HCT116 (cell line): ENCODE measurements around the gene FRMD4A. TPM values are rescaled to one million over a fixed set of nuclear protein-coding genes. Genes with fewer than 3 reads are reported as not detected.

Source experiments
- ATAC-seq: fragments of 200-7000 bp; cut with Tn5 transposase; 2 replicates; pipeline ENCODE4 v1.9.1; 2020; ENCODE audit warnings: mild to moderate bottlenecking, moderate library complexity
- BruUV-seq: library from RNA; stranded (reverse); fragments of 400-500 nt; replicated peaks from 2 replicates; lab custom pipeline; 2021; lab: Mats Ljungman, UMichigan
- CTCF ChIA-PET: fragments of 300-600 bp; sonication (Branson Sonifier 250); formaldehyde crosslinking; loops from one replicate; lab custom pipeline; 2021; ENCODE audit warnings: antibody characterized with exemption; lab: Charles Lee
- POLR2A ChIA-PET: fragments of 300-600, 350-600 bp; sonication (Branson Sonifier 250); formaldehyde crosslinking; loops from one replicate; lab custom pipeline; 2021; ENCODE audit warnings: antibody characterized with exemption; lab: Charles Lee
- RAD21 ChIA-PET, 2 experiments: fragments of 300-600 bp; sonication (Branson Sonifier 250); formaldehyde crosslinking; loops; one replicate each; lab custom pipeline; 2023; ENCODE audit warnings: low total read pairs in 2 of 2; ENCODE audit not compliant: uncharacterized antibody in 2 of 2, unreplicated experiment in 2 of 2, low non-redundant PET in 1 of 2; lab: Charles Lee
- DNase-seq: peaks from one replicate; pipeline ENCODE4 v3.0.0-alpha.2; 2010; ENCODE audit warnings: low read depth, low spot score
- H2AFZ ChIP-seq: fragments of 200-600 bp; shearing (Covaris generic), sonication (generic); 2 replicates; pipeline ENCODE4 v1.6.1; 2017; ENCODE audit warnings: low read depth, mixed run types, mixed read lengths, antibody characterized with exemption, low read length; ENCODE audit not compliant: poor library complexity, severe bottlenecking
- H3K27ac ChIP-seq: 2 replicates; pipeline ENCODE4 v1.5.1; 2012; ENCODE audit warnings: low read depth, low read length
- H3K27me3 ChIP-seq: fragments of 200-600 bp; sonication (generic); 2 replicates; pipeline ENCODE4 v1.6.1; 2016; ENCODE audit warnings: mixed run types, low read length, mixed read lengths; ENCODE audit not compliant: insufficient read depth
- H3K36me3 ChIP-seq, 2 experiments: fragments of 200-500 bp in 1 of 2; fragments of 200-600 bp in 1 of 2; sonication (Bioruptor generic) in 1 of 2; sonication (generic) in 1 of 2; 2 replicates each; pipeline versions ENCODE4 v1.5.1 to v1.6.1; 2014 to 2016; ENCODE audit warnings: low read length in 2 of 2, inconsistent platforms in 1 of 2, mixed read lengths in 1 of 2, mixed run types in 1 of 2; ENCODE audit not compliant: insufficient read depth in 2 of 2, control insufficient read depth in 1 of 2
- H3K4me1 ChIP-seq, 2 experiments: fragments of 200-600 bp in 1 of 2; sonication (generic) in 1 of 2; 2 replicates each; pipeline versions ENCODE4 v1.5.1 to v1.6.1; 2012 to 2017; ENCODE audit warnings: low read length in 2 of 2, inconsistent platforms in 1 of 2, mild to moderate bottlenecking in 1 of 2, mixed read lengths in 1 of 2, mixed run types in 1 of 2, moderate library complexity in 1 of 2; ENCODE audit not compliant: insufficient read depth in 2 of 2, control insufficient read depth in 1 of 2
- H3K4me2 ChIP-seq: fragments of 200-600 bp; sonication (generic); 2 replicates; pipeline ENCODE4 v1.6.1; 2017; ENCODE audit warnings: mixed run types, low read length, mixed read lengths
- H3K4me3 ChIP-seq, 2 experiments: fragments of 200-600 bp in 1 of 2; sonication (generic) in 1 of 2; replicated peaks in 1 of 2; 2 replicates each; pipeline ENCODE4 v1.5.1; 2011 to 2016; ENCODE audit warnings: low read length in 2 of 2, control low read depth in 1 of 2, low read depth in 1 of 2, mild to moderate bottlenecking in 1 of 2, mixed read lengths in 1 of 2, mixed run types in 1 of 2
- H3K79me2 ChIP-seq: fragments of 200-600 bp; sonication (generic); 2 replicates; pipeline ENCODE4 v1.6.1; 2017; ENCODE audit warnings: mild to moderate bottlenecking, mixed run types, low read length, moderate library complexity, mixed read lengths; ENCODE audit not compliant: insufficient read depth
- H3K9ac ChIP-seq: fragments of 200-600 bp; sonication (generic); 2 replicates; pipeline ENCODE4 v1.6.1; 2016; ENCODE audit warnings: low read length, mixed read lengths
- H3K9me2 ChIP-seq: fragments of 200-600 bp; sonication (generic), shearing (Covaris generic); 2 replicates; pipeline ENCODE4 v1.6.1; 2017; ENCODE audit warnings: mixed run types, mild to moderate bottlenecking, moderate library complexity; ENCODE audit not compliant: insufficient read depth
- H3K9me3 ChIP-seq, 2 experiments: fragments of 200-500 bp in 1 of 2; fragments of 200-600 bp in 1 of 2; sonication (Bioruptor generic) in 1 of 2; sonication (generic) in 1 of 2; 2 replicates each; pipeline ENCODE4 v1.6.1; 2014 to 2017; ENCODE audit warnings: low read length in 2 of 2, mixed read lengths in 2 of 2, inconsistent platforms in 1 of 2, low read depth in 1 of 2, mild to moderate bottlenecking in 1 of 2, mixed run types in 1 of 2, moderate library complexity in 1 of 2; ENCODE audit not compliant: control insufficient read depth in 1 of 2, insufficient read depth in 1 of 2
- H4K20me1 ChIP-seq: fragments of 200-600 bp; sonication (generic), shearing (Covaris generic); 2 replicates; pipeline ENCODE4 v1.6.1; 2017; ENCODE audit warnings: mixed run types, mild to moderate bottlenecking, moderate library complexity; ENCODE audit not compliant: insufficient read depth
- ATF3 ChIP-seq: IDR thresholded peaks from 2 replicates; pipeline ENCODE4 v1.6.1; 2012
- CBX3 ChIP-seq: IDR thresholded peaks from 2 replicates; pipeline ENCODE4 v1.6.1; 2012; ENCODE audit warnings: low read depth
- CTCF ChIP-seq, 3 experiments: fragments of 200-600 bp in 1 of 3; sonication (generic) in 1 of 3; IDR thresholded peaks in 2 of 3; conservative IDR thresholded peaks in 1 of 3; 2 replicates each; pipeline ENCODE4 v1.5.1; 2012 to 2017; ENCODE audit warnings: low read depth in 2 of 3, low read length in 2 of 3, antibody characterized with exemption in 1 of 3, borderline replicate concordance in 1 of 3, control low read depth in 1 of 3, mild to moderate bottlenecking in 1 of 3, mixed read lengths in 1 of 3, mixed run types in 1 of 3, moderate library complexity in 1 of 3; ENCODE audit not compliant: insufficient read depth in 1 of 3
- ELF1 ChIP-seq: IDR thresholded peaks from 2 replicates; pipeline ENCODE4 v1.6.1; 2012; ENCODE audit warnings: low read depth, borderline replicate concordance
- EZH2 ChIP-seq: fragments of 200-600 bp; sonication (generic); IDR thresholded peaks from 2 replicates; pipeline ENCODE4 v1.6.1; 2017; ENCODE audit warnings: antibody characterized with exemption, mixed run types
- EZH2phosphoT487 ChIP-seq: fragments of 200-600 bp; IDR thresholded peaks from 2 replicates; pipeline ENCODE4 v1.6.1; 2018; ENCODE audit warnings: antibody characterized with exemption, borderline replicate concordance
- FOSL1 ChIP-seq: IDR thresholded peaks from 2 replicates; pipeline ENCODE4 v1.6.1; 2012; ENCODE audit warnings: low read depth
- MAX ChIP-seq: IDR thresholded peaks from 2 replicates; pipeline ENCODE4 v1.6.1; 2012
- SIN3A ChIP-seq: IDR thresholded peaks from 2 replicates; pipeline ENCODE4 v1.6.1; 2012; ENCODE audit warnings: low read depth
- SP1 ChIP-seq: IDR thresholded peaks from 2 replicates; pipeline ENCODE4 v1.6.1; 2012; ENCODE audit warnings: low read depth
- SRF ChIP-seq: IDR thresholded peaks from 2 replicates; pipeline ENCODE4 v1.6.1; 2012; ENCODE audit warnings: low read depth
- TCF7L2 ChIP-seq: IDR thresholded peaks from 2 replicates; pipeline ENCODE4 v1.7.0; 2011; ENCODE audit warnings: borderline replicate concordance, inconsistent platforms; ENCODE audit not compliant: insufficient read depth, insufficient read length; ENCODE audit errors: extremely low read depth
- intact Hi-C: fragments of 100-400 bp; cut with micrococcal nuclease; formaldehyde crosslinking; loops from 2 replicates; pipeline ENCODE4 v1.10.0; 2022
- total RNA-seq: library from RNA; stranded (reverse); gene quantifications from one replicate; pipeline ENCODE4 v1.2.1, GENCODE V29; 2021; ENCODE audit not compliant: unreplicated experiment

Gene FRMD4A
- total RNA-seq, 1 experiment from 2014 or later = 0.20 TPM

GRCh38 chr10:14024329-14025202 lies 306.2 kb downstream of the FRMD4A start:
- peaks cover 72% of the 10 kb centered on the region for H3K27me3 ChIP-seq
- BruUV-seq = no TSS peak
- H4K20me1 ChIP-seq = no peaks in the 10 kb centered on the region
- no peak overlapping the region for H2AFZ ChIP-seq
- H3K36me3 ChIP-seq = no peaks in the 10 kb centered on the region
- no peaks in the 10 kb centered on the region for H3K4me1 ChIP-seq
- no peak for TF ChIP-seq EZH2phosphoT487
- no peak for TF ChIP-seq SIN3A
- TF ChIP-seq FOSL1 = no peak
- TF ChIP-seq SRF = no peak
- no peak for TF ChIP-seq TCF7L2
- no peak for TF ChIP-seq EZH2
- TF ChIP-seq ELF1 = no peak
- TF ChIP-seq ATF3 = no peak
- TF ChIP-seq SP1 = no peak
- TF ChIP-seq MAX = no peak
- TF ChIP-seq CTCF (IDR thresholded peaks at IDR 0.05 in 2 of 3, conservative IDR thresholded peaks at IDR 0.05 in 1 of 3; ENCODE audit: borderline replicate concordance in 1 of 3, insufficient read depth in 1 of 3, low read depth in 2 of 3, low read length in 2 of 3) = no peak
- TF ChIP-seq CBX3 = no peak
- H3K27ac ChIP-seq = no peak overlapping the region
- DNase-seq (no peak), ATAC-seq (no peak)
- CTCF ChIA-PET = no interaction called here
- no peaks in the 10 kb centered on the region for H3K9me3 ChIP-seq
- H3K79me2 ChIP-seq = no peaks in the 10 kb centered on the region
- H3K9ac ChIP-seq = no peak overlapping the region
- no peak overlapping the region for H3K4me3 ChIP-seq
- intact Hi-C loops = no loop called here
- RAD21 ChIA-PET = no interaction called here
- H3K4me2 ChIP-seq = no peak overlapping the region
- POLR2A ChIA-PET = no interaction called here
- H3K9me2 ChIP-seq = no peaks in the 10 kb centered on the region
